HG02642 (cell line): Measurements from ENCODE around the gene COL19A1.

ENCODE experiments used
- ATAC-seq: cut with Tn5 transposase; IDR thresholded peaks from one replicate; pipeline ENCODE4 v1.9.1; 2021; ENCODE audit warnings: mild to moderate bottlenecking; ENCODE audit not compliant: unreplicated experiment, poor library complexity

Gene COL19A1

DNA sequence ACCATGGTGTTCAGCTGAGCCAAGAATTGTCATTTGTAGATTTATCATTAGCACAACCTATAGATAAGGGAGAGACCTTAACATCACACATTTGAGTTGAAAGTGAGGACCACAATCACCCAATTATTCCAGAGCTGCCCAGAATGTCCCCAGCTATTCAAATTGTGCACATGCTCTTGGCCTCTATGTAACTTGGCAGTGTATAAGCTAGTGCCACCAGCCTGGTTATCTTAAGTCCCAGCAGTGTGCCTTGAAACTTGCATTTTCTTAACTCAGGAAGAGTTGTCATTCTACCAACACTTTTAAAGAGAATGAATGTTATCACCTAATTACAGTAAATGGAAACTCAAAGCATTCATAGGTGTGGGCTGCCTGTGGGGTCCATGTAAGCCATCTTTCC lies 245.4 kb downstream of the COL19A1 start:
- no peak for ATAC-seq

DNA sequence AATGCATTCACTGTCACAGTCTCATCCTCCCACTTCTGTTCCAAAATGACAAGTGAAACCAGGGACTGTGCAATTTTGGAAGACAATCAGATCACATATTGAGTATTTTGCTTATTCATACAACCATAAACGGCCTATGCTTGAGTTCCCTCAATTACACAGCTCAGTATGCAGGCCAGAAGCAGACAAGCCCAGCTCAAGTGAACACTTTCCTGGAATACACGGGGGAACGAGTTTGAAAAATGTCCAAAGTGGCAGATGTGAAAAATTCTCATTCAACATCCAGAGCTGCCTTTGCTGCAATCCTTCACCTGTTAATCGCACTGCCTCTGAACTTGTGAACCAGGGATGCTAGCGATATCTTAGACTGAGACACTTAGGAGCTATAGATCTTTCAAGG lies 246.4 kb downstream of the COL19A1 start:
- no peak for ATAC-seq

- ATAC-seq, result no peak
Measured at GRCh38 chr6:70113171-70113570, 246.8 kb downstream of the COL19A1 start.

DNA sequence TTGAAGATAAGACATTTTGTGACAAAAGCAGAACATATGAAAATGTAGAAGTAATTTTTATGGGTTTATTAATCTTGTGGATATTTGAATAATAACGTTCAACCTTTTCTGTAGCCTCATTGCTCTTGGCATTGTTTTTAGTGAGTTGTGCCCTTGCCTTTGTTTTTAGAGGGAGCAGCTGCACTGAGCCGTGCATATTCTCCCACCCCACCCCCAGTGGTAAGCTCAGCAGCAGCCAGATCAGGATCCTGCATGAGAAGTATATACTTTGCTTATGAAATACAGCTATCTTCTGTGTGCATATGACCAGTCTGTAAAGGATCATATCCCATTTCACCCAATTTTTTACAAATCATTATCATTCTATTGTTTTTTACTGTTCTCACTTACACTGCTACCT lies 252.3 kb downstream of the COL19A1 start:
- ATAC-seq, result no peak

DNA sequence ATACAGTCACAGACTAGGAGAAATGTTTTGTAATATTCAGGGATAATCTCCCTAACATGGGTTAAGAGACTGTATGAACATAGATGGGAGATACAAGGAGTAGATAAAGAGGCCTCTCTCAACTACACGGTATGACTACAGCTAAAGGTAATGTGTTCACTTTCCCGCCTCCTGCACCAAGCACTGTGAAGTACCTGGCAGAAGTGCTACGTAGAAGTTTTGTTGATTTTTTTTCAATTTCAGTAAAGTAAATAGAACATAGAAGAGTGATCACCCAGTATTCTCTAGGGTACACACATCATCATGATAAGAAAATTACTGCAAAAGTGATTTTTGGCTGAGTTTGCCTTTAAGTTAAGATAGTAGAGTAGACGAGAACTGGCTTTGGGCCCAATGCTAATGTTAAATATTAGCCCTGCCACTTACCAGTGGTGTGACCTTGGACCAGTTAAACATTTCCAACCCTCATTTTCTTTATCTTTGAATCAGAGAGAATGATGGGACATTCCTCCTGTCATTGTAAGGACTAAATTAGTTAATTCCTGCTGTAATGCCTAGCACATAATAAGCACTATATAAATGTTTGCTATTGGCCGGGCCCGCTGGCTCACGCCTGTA lies 253.0 kb downstream of the COL19A1 start:
- ATAC-seq, result no peak

DNA sequence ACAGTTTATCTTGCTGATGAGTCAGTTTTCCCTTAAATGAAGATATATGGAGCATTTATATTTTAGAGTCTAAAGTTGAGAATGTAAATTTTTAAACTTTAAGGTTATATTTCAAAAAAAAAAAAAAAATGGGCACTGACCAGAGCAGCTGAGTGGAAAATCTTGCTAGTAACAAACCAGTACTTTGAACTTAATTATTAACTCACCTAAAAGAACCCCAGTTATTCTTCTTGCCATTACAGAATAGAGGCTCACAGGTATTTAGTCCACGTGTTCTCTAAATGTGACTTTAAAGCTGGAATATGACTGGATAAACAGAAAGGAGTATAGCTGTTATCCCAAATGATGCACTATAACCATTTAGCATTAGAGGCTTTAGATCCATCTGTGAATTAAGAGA lies 258.1 kb downstream of the COL19A1 start:
- no peak for ATAC-seq

DNA sequence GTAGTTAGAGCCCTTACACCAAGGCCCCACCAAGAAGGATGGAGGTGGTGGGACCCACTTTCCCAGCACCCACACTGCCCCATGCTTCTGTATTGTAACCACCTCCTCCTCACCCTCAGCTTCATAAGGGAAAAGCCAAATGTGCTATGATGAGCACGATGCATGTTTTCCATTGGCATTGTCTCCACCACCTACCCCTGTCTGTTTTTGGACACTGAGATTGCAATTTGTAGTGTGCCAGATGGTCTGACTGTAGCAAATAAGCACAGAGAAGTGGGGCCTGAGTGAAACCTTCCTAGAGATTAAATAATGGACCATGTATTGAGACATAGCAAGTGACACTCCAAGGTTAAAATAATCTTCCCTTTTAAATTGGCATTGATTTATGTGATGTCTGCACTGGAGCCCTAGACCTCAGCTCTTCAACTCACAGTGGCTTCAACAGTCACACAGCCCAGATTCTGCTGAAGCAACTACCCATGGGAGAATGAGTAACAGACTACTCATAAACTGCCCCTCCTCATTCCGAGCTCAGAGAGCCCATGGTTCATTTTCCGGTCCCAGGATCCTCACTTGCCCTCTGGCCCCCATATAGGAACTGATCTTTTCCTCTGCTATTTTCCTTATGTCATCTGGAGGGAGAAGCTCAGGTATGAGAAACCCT lies 258.7 kb downstream of the COL19A1 start:
- ATAC-seq, result no peak

- no peak for ATAC-seq
Measured at GRCh38 chr6:70125602-70126001, 259.2 kb downstream of the COL19A1 start.

DNA sequence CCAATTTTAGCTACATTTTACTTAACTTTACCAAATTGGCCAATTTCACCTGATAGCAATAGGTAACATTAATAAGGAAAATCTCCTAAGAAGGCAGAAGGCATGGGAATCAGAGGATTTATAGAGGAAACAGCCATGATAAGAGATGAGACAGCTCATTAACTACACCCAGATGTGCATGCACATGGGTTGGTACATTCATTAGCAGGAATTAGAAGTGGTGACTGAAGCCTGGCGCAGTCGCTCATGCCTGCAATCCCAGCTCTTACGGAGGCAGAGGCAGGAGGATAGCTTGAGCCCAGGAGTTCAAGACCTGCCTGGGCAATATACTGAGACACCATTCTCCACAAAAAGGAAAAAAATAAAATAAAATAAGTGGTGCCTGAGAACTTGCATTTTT lies 263.0 kb downstream of the COL19A1 start:
- no peak for ATAC-seq

- peak; percentile 6 for ATAC-seq
Measured at GRCh38 chr6:70130865-70131264, 264.5 kb downstream of the COL19A1 start.

GRCh38 chr6:70131528-70131927 lies 265.2 kb downstream of the COL19A1 start:
- peak; percentile 92 for ATAC-seq

DNA sequence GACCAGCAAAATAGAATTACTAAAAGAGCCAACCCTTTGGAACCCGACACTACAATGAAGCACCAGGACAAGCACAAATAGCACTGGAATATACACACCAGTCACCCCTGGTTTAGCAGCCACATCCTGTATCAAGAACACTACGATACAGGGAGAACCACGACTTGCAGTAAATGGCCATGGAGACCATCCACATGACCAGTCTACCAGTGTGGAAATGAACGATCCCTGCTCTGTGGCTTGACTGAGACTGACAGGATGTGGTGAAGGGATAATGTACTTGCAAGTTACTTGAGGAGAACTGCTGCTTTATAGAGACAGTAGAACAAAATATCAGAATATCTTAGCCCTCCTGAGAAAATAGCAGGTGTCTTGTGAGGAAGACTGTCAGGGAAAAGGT lies 266.9 kb downstream of the COL19A1 start:
- ATAC-seq, result no peak

DNA sequence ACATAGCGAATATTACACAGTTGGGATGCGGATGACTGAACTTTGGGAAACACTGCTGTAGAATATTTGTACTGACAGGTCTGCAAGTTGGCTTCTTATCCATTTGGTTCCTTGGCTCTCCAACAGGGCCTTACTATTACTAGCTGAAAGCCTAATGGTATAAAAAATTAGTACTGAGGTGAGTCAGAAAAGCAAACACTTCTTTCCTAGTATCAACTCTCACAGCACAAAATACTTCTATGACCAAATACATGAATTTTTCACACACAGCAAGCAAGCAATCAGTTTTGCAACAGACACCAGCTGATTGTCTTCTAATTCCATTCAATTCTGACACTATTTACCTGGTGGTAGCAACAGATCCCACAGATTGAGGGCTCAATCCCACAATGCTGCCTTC lies 268.2 kb downstream of the COL19A1 start:
- ATAC-seq, result no peak

DNA sequence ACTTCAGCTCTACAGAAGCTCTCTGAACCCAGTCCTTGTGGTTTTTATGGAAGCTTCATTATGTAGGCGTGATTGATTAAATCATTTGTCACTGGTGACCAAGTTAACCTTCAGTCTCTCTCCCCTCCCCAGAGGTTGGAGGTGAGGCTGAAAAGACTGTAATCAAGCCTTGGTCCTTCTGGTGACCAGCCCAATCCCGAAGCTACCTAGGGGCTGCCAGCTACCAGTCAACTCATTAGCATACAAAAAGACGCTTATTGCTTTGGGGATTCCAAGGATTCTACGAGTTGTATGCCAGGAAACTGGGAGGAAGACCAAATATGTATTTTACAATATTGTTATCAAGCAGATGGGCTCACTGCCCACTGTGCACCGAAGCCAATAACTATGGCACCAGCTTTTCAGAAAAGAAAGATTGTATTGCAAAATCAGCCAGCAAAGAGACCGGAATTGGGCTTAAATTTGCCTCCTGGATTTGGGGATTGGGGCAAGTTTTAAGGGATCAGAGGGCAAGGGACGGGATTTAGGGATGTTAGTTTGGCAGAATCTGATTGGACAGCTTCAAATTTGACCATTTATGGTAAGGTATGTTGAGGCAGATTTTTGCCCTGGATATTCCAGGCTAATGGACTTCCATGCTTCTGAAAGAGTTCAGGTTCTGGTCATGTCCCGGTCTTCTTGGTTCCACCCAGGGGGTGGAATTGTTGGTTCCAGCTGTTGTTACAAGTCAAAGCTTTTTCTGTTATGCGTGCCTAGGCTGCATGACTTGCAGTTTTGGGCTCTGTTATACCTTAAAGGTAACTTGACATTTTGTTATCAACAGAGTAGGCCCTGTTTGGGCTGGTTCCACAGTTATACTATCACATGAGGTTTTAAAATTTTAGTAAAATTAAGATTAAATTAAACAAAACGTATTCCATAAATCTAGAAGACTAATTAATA lies 269.1 kb downstream of the COL19A1 start:
- ATAC-seq, result no peak

GRCh38 chr6:70136996-70137395 lies 270.6 kb downstream of the COL19A1 start:
- no peak for ATAC-seq

DNA sequence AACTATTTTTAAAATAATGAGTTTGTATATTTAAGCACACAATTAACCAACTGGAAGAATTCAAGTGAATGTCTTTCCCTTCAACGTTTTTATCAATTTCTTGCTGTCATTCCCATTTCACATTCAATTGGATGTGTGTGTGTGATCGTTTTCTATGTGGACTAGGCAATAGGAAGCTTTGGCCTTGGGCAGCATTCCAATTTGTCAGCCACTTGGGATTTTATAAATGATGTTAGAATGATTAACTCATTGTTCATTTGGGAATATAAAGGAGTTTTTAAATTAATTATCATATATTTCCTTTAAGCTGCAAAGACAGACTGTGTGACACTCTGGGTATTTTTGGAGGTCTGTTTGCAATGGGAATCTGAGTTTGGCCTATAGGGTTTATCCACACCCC lies 274.1 kb downstream of the COL19A1 start:
- no peak for ATAC-seq

DNA sequence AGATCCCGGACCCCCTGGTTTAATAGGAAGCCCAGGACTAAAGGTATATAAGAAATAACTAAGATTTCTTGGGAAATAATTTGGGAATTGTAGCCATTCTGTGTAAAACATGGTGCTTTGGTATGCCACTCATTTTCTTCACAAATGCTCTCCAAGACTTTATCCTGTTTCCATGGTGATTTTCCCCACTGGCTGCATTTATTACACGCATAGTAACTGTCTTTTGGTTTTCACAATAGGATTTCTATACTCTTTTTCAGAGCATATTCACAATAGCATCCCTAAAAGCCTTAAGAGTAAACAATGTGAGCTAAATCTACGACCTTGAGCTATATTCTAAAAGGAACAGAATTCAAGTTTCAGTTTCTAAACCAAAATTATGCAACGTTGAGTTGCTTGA lies 275.7 kb downstream of the COL19A1 start:
- ATAC-seq, result no peak

DNA sequence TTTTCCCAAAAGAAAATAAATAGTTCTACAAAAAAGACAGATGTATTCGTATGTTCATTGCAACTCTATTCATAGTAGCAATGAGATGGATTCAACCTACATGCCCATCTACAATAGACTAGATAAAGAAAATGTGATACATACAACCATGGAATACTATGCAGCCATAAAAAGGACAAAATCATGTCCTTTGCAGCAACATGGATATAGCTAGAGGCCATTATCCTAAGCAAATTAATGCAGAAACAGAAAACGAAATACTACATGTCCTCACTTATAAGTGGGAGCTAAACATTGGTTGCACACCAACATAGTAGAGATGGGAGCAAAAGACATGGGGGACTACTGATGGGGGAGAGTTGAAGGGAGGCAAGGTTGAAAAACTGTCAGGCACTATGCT lies 278.8 kb downstream of the COL19A1 start:
- no peak for ATAC-seq

- ATAC-seq, result no peak
Measured at GRCh38 chr6:70149209-70149788, 282.9 kb downstream of the COL19A1 start.

DNA sequence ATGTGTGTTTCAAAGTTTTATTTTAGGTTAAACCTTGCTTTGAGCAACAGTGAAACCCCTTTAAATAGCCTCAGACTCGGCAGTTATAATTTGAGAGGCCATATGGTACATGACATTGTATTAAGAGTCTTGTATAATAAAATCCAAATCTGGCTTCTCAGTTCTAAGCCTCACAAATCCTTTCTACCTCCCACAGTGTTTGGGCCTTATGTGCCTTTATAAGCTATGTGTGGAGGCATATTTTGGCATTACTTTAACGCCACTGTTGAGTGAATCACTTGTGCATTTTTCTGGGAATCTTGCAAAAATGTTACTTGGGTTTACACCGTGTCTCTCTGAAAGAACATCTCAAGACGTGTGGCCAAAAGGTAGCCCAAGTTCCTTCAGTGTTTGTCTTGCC lies 284.2 kb downstream of the COL19A1 start:
- ATAC-seq, result no peak

DNA sequence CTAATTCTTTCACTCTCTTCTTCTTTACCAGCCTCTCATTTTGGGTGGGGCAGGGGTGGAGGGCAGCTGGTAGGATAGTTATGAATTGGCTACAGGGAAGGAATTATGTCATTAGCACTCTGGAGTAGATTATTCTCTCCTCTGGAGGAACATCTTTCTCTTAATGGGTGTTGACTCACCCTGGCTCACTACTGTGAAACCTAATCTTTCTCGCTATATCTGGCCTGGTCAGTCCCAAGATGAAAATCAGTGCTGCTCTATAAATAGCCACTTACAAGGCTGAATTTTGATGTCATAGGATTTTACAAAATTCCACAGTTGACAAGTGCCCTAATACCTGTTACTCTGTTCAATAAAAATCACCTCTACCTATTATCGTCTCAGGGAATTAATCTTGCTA lies 285.3 kb downstream of the COL19A1 start:
- no peak for ATAC-seq
